NCI-H748 (cell line): Measurements from ENCODE around the gene RALGAPA2.

Experiments used
- DNase-seq: peaks from one replicate; lab custom pipeline; 2025; ENCODE audit not compliant: unreplicated experiment; lab: John Stamatoyannopoulos, UW

RALGAPA2 gene

GRCh38 chr20:20503777-20504530 lies 208.5 kb downstream of the RALGAPA2 start:
- DNase-seq, result no peak

- DNase-seq, result no peak
Measured at GRCh38 chr20:20501128-20501527, 211.3 kb downstream of the RALGAPA2 start.

- DNase-seq, result no peak
Measured at GRCh38 chr20:20500312-20500711, 212.1 kb downstream of the RALGAPA2 start.

- no peak for DNase-seq
Measured at GRCh38 chr20:20499439-20499838, 213.0 kb downstream of the RALGAPA2 start.

GRCh38 chr20:20498076-20498861 lies 214.2 kb downstream of the RALGAPA2 start:
- peak; percentile 29 for DNase-seq

- DNase-seq, result no peak
Measured at GRCh38 chr20:20497242-20497978, 215.0 kb downstream of the RALGAPA2 start.

- no peak for DNase-seq
Measured at GRCh38 chr20:20495729-20496503, 216.5 kb downstream of the RALGAPA2 start.

GRCh38 chr20:20493701-20494100 lies 218.7 kb downstream of the RALGAPA2 start:
- no peak for DNase-seq

- peak; percentile 99 for DNase-seq
Measured at GRCh38 chr20:20492521-20493332, 219.7 kb downstream of the RALGAPA2 start.

- no peak for DNase-seq
Measured at GRCh38 chr20:20491784-20492264, 220.6 kb downstream of the RALGAPA2 start.

GRCh38 chr20:20491110-20491783 lies 221.2 kb downstream of the RALGAPA2 start:
- no peak for DNase-seq

GRCh38 chr20:20490673-20491072 lies 221.8 kb downstream of the RALGAPA2 start:
- no peak for DNase-seq

- no peak for DNase-seq
Measured at GRCh38 chr20:20489648-20490341, 222.6 kb downstream of the RALGAPA2 start.

GRCh38 chr20:20489054-20489453 lies 223.4 kb downstream of the RALGAPA2 start:
- DNase-seq, result no peak

GRCh38 chr20:20488388-20488787 lies 224.1 kb downstream of the RALGAPA2 start:
- DNase-seq, result no peak

GRCh38 chr20:20487811-20488210 lies 224.6 kb downstream of the RALGAPA2 start:
- DNase-seq, result no peak

- DNase-seq, result no peak
Measured at GRCh38 chr20:20483328-20483727, 229.1 kb downstream of the RALGAPA2 start.

GRCh38 chr20:20482453-20482852 lies 230.0 kb downstream of the RALGAPA2 start:
- DNase-seq, result no peak

GRCh38 chr20:20480689-20481088 lies 231.8 kb downstream of the RALGAPA2 start:
- DNase-seq, result no peak
